Heart left ventricle (tissue), 16 donors: ENCODE measurements around the gene CRNN. TPM values are rescaled to one million over a fixed set of nuclear protein-coding genes. Genes with fewer than 3 reads are reported as not detected.
A peak's percentile ranks its signal among the peaks of the same experiment; 100 is the strongest.

Source experiments
- ATAC-seq, 4 donors: fragments of 200-7000 bp; cut with Tn5 transposase; one replicate each; pipeline ENCODE4 v1.9.1; 2020 to 2022; ENCODE audit warnings: moderate library complexity in 4 of 4, mild to moderate bottlenecking in 3 of 4, moderate number of reproducible peaks in 1 of 4
- DNase-seq, 5 donors: peaks; one replicate each; pipeline ENCODE4 v3.0.0-alpha.2; 2020
- H3K27ac ChIP-seq, 12 donors: fragments of 200-600 bp; sonication (generic) in 4 of 12; one replicate each; pipeline versions ENCODE4 v1.5.0 to v1.8.0; 2016 to 2022; ENCODE audit warnings: mild to moderate bottlenecking in 2 of 12
- H3K27me3 ChIP-seq, 9 donors: fragments of 200-600 bp; sonication (generic) in 2 of 9; one replicate each; pipeline versions ENCODE4 v1.5.1 to v1.8.0; 2016 to 2022; ENCODE audit warnings: mild to moderate bottlenecking in 3 of 9
- H3K36me3 ChIP-seq, 9 donors: fragments of 200-600 bp; sonication (generic) in 2 of 9; one replicate each; pipeline versions ENCODE4 v1.5.0 to v1.8.0; 2018 to 2022; ENCODE audit warnings: mild to moderate bottlenecking in 2 of 9
- H3K4me1 ChIP-seq, 12 donors: fragments of 200-600 bp; sonication (generic) in 4 of 12; one replicate each; pipeline versions ENCODE4 v1.5.0 to v1.8.0; 2016 to 2022; ENCODE audit warnings: mild to moderate bottlenecking in 3 of 12
- H3K4me3 ChIP-seq, 12 donors: fragments of 200-600 bp; sonication (generic) in 4 of 12; one replicate each; pipeline versions ENCODE4 v1.5.0 to v1.8.0; 2017 to 2022; ENCODE audit warnings: mild to moderate bottlenecking in 9 of 12, moderate library complexity in 4 of 12
- H3K9me3 ChIP-seq, 12 donors: fragments of 200-600 bp; sonication (generic) in 4 of 12; one replicate each; pipeline versions ENCODE4 v1.5.0 to v1.8.0; 2016 to 2022; ENCODE audit warnings: mild to moderate bottlenecking in 1 of 12
- CTCF ChIP-seq, 12 donors: fragments of 200-600 bp; sonication (generic) in 4 of 12; IDR thresholded peaks; one replicate each; pipeline versions ENCODE4 v1.5.0 to v1.8.0; 2018 to 2022; ENCODE audit warnings: antibody characterized with exemption in 12 of 12, mild to moderate bottlenecking in 5 of 12
- POLR2A ChIP-seq, 2 donors: fragments of 450-650 bp; IDR thresholded peaks; one replicate each; pipeline ENCODE4 v1.6.1; 2017; ENCODE audit warnings: antibody characterized with exemption in 2 of 2, mild to moderate bottlenecking in 2 of 2, moderate library complexity in 2 of 2
- WGBS, 4 donors: extraction: QIAGEN DNeasy Blood & Tissue Kit in 2 of 4; methylation state at CpG; one replicate each; pipeline versions ENCODE4 v1.1.5 to v1.1.7; 2013 to 2018; 5-methylcytosine and 5-hydroxymethylcytosine counted together
- intact Hi-C, 10 donors: fragments of 100-400 bp; cut with DNase I; formaldehyde crosslinking; loops; one replicate each; pipeline versions ENCODE4 v1.11.1 to v1.14.2; 2022
- polyA plus RNA-seq, 2 donors: library from polyadenylated mRNA; stranded (reverse); fragments of 200-250 nt; gene quantifications; one replicate each; pipeline ENCODE4 v1.2.3, GENCODE V29; 2013
- total RNA-seq, 9 donors: library from RNA; depleted of rRNA in 2 of 9; stranded (reverse); fragments of >200 nt in 2 of 9; fragmentation: NEBNext Ultra II Directional in 3 of 9; extraction: Animal tissue kit (Norgen Biotek cat#: 25700) in 3 of 9; gene quantifications; one replicate each; pipeline versions ENCODE4 v1.1.0 to v1.2.4, GENCODE V29; 2016 to 2023
- donor health status: ischemic (EF 13 %, LVEDD 7.1; RV severe dilation, severe dysfunction).
- donor health status: healthy with polysubstance abuse.
- donor health status: DM: no; HTN: yes; CAD: no.
- donor health status: DM: no; HTN: no; CAD: no.
- donor health status: ischemic (EF 25% LVEDD 6.9; RV normal size, moderate dysfunction).
- donor health status: ischemic (EF 25% LVEDD 5.7; RV mildly dilated, moderate dysfunction).
- donor health status: healthy.
- donor health status: DM: yes; HTN: yes; CAD: no.
- donor health status: ischemic (EF 35%, LVEDD 5.7; RV mildly dilated, moderate dysfunction).
- donor health status: nonischemic (EF 11% LVEDD 7.7; RV severe dilation, severe dysfunction).
- donor health status: DM: yes; HTN: yes; CAD: no.
- donor health status: PGD.
- donor health status: ischemic (EF 29% LVEDD 5.4; RV normal size, mild dysfunction).
- donor health status: nonischemic (EF 23%, LVEDD 6.1; RV moderate dilation, normal function).

The CRNN gene
- total and polyA plus RNA-seq, 11 donors = 0.24 TPM; not detected in 10

- no peak overlapping the region for H3K4me3 ChIP-seq
- ATAC-seq (no peak), DNase-seq (no peak)
- WGBS, 4 donors = 67 to 77% (median 73%) methylated on average over 16 of the region's 16 CpGs
- H3K27me3 ChIP-seq = peaks cover 0 to 3% (median 0%) of the 10 kb centered on the region in 9 donors
- H3K9me3 ChIP-seq = no peaks in the 10 kb centered on the region
- no peak overlapping the region for H3K27ac ChIP-seq
- H3K36me3 ChIP-seq = no peaks in the 10 kb centered on the region
- intact Hi-C loops = no loop called here
- TF ChIP-seq CTCF (IDR thresholded peaks at IDR 0.05) (no peak), POLR2A (IDR thresholded peaks at IDR 0.05) (no peak)
- no peaks in the 10 kb centered on the region for H3K4me1 ChIP-seq
Observed at GRCh38 chr1:152380932-152381331, 33.1 kb downstream of the CRNN start.

GRCh38 chr1:152374451-152374850 lies 39.6 kb downstream of the CRNN start:
- peak in 3 of 5 donors; percentile 22 to 52 (median 41) for DNase-seq
- TF ChIP-seq POLR2A (IDR thresholded peaks at IDR 0.05) (no peak), CTCF (IDR thresholded peaks at IDR 0.05) (no peak)
- ATAC-seq = peak; percentile 68 to 99 (median 88)

GRCh38 chr1:152372672-152373071 lies 41.4 kb downstream of the CRNN start:
- no peak overlapping the region for H3K27ac ChIP-seq
- intact Hi-C loops = no loop called here
- H3K9me3 ChIP-seq = peaks cover 0 to 22% (median 12%) of the 10 kb centered on the region in 12 donors
- H3K36me3 ChIP-seq = no peaks in the 10 kb centered on the region
- peaks cover 0 to 6% (median 0%) of the 10 kb centered on the region in 12 donors for H3K4me1 ChIP-seq
- no peak for TF ChIP-seq POLR2A (IDR thresholded peaks at IDR 0.05)
- no peak for TF ChIP-seq CTCF (IDR thresholded peaks at IDR 0.05)
- WGBS, 4 donors = 66 to 87% (median 70%) methylated on average over 1 of the region's 1 CpG
- DNase-seq = no peak
- H3K27me3 ChIP-seq = no peaks in the 10 kb centered on the region
- no peak for ATAC-seq
- no peak overlapping the region for H3K4me3 ChIP-seq

More at GRCh38 chr1:152374451-152374850, 39.6 kb downstream of the CRNN start:
- Histone ChIP-seq H3K4me1 (peaks cover 0 to 6% (median 0%) of the 10 kb centered on the region in 12 donors), H3K27me3 (no peaks in the 10 kb centered on the region), H3K9me3 (peaks cover 0 to 9% (median 6%) of the 10 kb centered on the region in 12 donors), H3K4me3 (no peak overlapping the region), H3K36me3 (no peaks in the 10 kb centered on the region), H3K27ac (no peak overlapping the region)
- intact Hi-C loops = no loop called here
- WGBS, 4 donors = 32 to 46% (median 42%) methylated on average over 3 of the region's 3 CpGs

- no peak for ATAC-seq
- 21 to 52% (median 32%) methylated on average over 1 of the region's 1 CpG for WGBS, 4 donors
- DNase-seq = no peak
- no peak for TF ChIP-seq POLR2A (IDR thresholded peaks at IDR 0.05)
- no peak for TF ChIP-seq CTCF (IDR thresholded peaks at IDR 0.05)
- no peaks in the 10 kb centered on the region for H3K36me3 ChIP-seq
- H3K9me3 ChIP-seq = peaks cover 0 to 22% (median 12%) of the 10 kb centered on the region in 12 donors
- H3K4me1 ChIP-seq = no peaks in the 10 kb centered on the region
- intact Hi-C loops = loop anchor here in 1 of 10 donors (10.0 kb wide), 1 partner anchor 47 kb away; the partner anchor contains the start of gene CRNN
- no peaks in the 10 kb centered on the region for H3K27me3 ChIP-seq
- H3K4me3 ChIP-seq = no peak overlapping the region
- no peak overlapping the region for H3K27ac ChIP-seq
Observed at GRCh38 chr1:152367436-152367835, 46.6 kb downstream of the CRNN start.
